CD4-positive, alpha-beta T cell treated with Interleukin-6 for 4 hours (primary cell): ENCODE data around the gene CCDC69.
A peak's percentile ranks its signal among the peaks of the same experiment; 100 is the strongest.
"Not testable (repeated sequence)": the region's sequence is repeated elsewhere in the genome, so short reads cannot be mapped to it uniquely, and the experiment has no call there.

Source experiments
- DNase-seq: peaks from one replicate; pipeline ENCODE4 v3.0.0-alpha.2; 2020; ENCODE audit warnings: mixed read lengths

The CCDC69 gene

DNA sequence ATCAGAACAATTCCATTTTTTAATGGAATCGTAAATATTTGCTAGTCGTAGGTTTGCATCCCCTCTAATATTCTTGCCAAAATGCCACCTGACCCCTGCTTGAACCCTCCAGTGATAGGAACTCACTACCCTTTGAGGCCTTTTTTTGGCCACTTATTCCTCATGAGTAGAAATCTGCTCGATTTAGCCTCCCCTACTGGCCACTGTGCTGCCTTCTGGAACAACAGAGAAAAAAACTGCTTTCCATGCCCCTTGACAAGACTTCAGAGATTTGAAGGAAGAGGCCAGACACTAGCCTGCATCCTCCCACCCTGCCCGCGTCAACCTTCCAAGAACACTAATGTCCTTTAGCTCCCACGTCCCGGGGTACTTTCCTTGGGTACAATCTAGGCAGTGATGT is 4.1 kb downstream of the CCDC69 start:
- DNase-seq: no peak

GRCh38 chr5:151219138-151219537 is 4.8 kb downstream of the CCDC69 start:
- no peak for DNase-seq

DNA sequence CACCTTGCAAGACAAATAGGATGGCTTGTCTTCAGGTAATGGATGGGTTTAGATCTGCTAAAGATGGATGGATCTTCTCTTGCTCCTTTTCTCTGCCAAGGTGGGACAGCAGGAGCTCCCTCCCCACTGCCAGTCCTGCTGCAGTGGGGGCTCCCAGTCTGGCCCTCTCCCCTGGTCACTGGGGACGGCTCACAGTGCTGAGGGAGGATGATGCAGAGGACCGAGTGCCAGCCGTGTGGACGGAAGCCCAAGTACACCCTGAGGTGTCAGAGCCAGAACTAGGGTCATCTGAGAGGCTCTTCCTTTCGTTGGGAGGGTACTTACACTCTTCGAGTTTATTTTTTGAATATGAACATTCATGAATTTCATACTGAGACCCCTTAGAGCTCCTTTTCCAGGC is 5.7 kb downstream of the CCDC69 start:
- DNase-seq: no peak

DNA sequence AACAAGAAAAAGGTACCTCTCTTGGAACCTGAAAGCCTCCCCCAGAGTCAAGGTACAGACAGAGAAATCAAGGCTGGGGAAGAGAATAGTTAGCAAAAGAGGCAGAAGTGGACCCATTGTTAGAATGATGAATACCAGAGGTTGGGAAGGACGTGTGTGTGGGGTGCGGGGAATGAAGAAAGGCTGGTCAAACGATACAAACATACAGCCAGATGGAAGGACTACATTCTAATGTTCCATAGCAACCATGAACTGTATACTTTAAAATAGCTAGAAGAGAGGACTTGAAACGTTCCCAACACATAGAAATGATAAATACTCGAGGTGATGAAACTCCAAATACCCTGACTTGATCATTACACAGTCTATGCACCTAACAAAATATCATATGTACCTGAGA is 7.1 kb downstream of the CCDC69 start:
- DNase-seq: no peak

DNA sequence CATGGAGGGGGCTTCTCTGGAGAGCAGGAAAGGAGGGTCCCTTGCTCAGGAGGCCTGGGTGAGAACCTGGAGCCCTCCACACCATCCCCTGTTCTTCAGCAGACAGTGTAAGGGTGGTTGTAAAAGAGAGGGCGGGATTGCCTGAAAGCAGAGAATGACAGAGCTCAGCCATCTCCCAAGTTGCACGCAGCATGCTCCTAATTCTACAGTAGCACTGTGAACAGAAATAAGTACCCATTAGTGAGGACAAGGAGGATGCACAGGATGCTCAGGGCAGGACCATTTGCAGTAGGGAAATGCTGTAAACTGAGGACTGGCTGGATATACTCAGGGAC is 8.4 kb downstream of the CCDC69 start:
- DNase-seq: no peak

GRCh38 chr5:151214614-151215545 is 9.0 kb downstream of the CCDC69 start:
- peak; percentile 55 for DNase-seq

DNA sequence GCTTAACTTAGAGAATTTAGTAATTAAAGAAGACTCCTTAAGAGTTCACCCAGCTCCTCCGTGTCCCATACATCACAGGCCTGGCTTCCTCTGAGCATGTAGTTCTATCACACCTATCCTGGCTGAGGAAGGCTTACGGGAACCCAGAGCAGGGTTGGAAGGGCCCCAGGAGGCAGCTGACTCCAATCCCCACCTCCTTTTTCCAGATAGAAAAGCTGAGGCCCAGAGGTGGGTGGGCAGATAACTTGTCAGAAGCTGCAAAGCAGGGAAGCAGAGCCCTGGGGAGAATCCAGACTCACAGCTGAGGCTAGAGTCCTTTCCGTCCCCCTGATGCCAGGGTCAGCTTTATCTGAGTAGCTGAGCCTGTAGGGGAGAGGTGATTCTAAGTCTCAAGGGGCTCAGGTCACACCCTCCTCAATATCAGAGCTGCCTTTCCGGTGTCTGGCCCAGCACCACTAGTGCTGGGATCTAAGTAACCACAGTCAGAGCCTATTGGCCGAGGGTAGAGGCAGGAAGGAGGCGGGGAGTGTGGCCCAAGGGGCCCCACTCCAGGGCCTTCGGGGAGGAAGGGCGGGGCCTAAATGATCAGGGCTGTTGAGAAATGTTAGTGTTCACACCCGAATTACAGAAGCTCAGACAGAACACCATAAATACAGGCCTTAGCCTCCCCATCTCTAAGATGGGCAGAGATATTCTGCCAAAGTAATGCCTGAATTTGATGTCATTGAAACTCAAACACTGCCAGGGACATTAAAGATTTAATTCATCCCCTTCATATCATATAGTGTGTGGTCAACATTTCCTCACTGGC is 9.9 kb downstream of the CCDC69 start:
- peak; percentile 94 for DNase-seq

- no peak for DNase-seq
Measured at GRCh38 chr5:151212406-151212798, 11.5 kb downstream of the CCDC69 start.

GRCh38 chr5:151208481-151208914 is 15.4 kb downstream of the CCDC69 start:
- no peak for DNase-seq

DNA sequence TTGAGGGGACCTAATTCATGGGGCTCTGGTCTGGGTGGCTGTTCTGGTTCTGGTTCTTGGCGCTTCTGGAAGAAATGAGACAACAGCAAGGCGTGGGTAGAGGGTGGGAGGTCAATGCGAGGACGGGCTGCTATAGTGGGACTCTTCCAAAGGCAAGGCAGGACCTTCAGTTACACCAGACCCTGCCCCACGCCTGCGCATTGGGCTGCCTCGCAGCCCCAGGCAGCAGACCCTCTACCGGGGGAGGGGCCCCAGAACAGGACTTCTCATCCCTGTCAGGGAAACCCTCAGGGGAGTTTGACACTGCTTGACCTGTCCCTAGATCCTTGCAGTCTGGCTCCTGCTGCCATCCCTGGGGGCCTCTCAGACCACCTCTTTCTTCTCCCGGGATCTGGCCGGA is 18.5 kb downstream of the CCDC69 start:
- DNase-seq: no peak

DNA sequence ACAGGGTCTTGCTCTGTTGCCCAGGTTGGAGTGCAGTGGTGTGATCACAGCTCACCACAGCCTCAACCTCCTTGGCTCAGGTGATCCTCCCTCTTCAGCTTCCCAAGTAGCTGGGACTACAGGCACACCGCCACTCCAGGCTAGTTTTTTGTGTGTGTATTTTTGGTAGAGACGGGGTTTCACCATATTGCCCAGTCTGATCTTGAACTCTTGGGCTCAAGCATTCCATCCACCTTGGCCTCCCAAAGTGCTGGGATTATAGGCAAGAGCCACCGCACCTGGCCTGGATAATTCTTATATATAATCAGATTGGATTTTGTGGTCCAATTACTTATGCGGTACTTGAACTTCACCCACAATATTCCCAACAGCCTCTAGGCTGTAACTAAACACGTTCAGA is 19.8 kb downstream of the CCDC69 start:
- no peak for DNase-seq

GRCh38 chr5:151202381-151203139 is 21.3 kb downstream of the CCDC69 start:
- peak; percentile 69 for DNase-seq

DNA sequence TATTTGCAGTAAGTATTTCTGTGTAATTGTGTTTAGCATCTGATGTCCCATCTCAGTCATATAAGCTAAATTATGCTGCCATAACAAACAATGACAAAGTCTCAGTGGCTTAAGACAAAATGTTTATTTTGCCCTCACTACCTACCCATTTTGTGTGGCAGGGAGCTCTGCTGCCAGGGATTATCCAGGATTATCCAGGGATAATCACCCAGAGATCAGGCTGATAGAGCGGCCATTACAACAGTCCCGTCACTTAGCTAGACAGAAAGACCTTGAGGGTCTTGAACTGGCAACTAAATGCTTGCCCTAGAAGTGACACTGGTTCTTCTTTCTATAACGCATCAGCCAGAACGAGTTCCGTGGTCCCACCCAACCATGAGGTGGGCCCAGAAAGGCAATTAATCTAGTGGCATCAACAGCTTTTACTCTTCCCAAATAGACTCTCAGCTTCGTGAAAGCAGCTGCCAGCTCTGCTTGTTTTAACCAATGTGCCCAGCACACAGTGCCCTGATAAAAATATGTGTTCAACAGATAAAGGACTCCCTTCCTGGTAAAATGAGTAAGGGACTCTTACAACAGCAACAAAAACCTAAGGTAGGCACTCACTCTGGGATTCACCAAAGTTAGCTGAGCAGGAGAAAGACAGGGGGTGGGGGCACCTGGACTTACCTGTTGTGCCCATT is 22.8 kb downstream of the CCDC69 start:
- no peak for DNase-seq

DNA sequence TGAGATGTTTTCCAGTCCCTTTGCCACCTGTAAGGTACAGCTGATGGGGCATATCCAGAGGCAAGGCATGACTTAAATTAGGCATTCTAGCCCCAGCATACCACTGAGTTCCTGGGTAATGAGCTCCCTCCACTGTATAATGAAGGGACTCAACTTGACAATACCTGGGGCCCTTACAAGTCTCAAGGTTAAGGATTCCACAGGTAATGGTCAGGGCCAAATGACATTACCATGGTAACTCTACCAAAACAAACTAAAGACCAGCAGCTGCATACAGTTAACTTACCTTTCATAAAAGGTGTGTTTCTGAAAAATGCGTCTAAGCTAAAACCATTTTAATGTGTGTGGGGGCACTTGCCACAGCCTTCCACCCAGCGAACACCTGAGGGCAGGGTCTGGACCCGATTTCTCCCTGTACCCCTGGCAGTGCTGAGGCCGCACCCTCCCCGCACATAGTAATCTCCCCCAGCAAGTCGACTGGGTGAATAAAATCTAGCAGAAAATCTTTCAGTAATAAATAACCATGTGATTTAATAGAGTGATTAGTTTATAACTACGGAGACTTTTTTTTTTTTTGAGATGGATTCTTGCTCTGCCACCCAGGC is 24.2 kb downstream of the CCDC69 start:
- no peak for DNase-seq

- DNase-seq: no peak
Measured at GRCh38 chr5:151198861-151199260, 25.0 kb downstream of the CCDC69 start.

- DNase-seq: not testable (repeated sequence)
Measured at GRCh38 chr5:151197291-151197600, 26.6 kb downstream of the CCDC69 start.

DNA sequence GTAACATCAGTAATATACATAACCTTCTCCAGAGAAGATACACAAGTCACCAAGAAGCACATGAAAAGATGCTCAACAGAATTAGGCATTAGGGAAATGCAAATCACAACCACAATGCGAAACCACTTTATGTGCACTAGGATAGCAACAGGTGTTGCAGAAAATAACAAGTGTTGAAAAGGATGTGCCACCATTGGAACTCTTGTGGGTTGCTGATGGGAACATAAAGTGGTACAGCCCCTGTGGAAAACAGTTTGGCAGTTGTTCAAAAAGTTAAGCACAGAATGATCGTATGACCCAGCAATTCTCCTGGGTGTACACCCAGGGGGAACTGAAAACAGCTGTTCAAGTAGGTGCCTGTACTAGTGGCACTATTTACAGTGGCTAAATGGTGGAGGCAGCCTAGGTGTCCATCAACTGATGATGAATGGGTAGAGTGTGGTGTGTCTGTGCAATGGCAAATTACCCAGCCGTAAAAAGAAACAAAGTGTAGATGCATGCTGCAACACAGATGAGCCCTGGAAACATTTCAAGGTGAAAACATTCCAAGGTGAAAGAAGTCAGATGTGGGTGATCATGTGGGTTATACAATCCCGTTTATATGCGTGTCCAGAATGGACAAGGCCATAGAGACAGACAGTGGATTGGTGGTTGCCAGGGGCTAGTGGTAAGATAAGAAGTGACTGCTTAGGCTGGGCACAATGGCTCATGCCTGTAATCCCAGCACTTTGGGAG is 27.2 kb downstream of the CCDC69 start:
- no peak for DNase-seq

- peak; percentile 17 for DNase-seq
Measured at GRCh38 chr5:151195622-151196021, 28.3 kb downstream of the CCDC69 start.

DNA sequence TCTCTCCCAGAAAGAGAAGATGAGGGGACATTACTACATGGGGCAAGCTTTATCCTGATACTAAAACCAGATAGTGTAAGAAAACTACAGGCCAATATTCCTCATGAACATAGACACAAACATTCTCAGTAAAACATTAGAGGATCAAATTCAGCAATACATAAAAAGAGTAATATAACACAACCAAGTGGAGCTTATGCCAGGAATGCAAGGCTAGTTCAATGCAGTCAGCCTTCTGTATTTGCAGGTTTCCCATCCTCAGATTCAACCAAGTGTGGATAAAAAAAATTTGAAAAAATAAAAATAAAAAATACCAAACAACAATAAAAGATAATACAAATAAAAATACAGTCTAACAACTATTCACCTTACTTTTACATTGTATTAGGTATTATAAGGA is 31.3 kb downstream of the CCDC69 start:
- DNase-seq: no peak

GRCh38 chr5:151191661-151192060 is 32.2 kb downstream of the CCDC69 start:
- no peak for DNase-seq

DNA sequence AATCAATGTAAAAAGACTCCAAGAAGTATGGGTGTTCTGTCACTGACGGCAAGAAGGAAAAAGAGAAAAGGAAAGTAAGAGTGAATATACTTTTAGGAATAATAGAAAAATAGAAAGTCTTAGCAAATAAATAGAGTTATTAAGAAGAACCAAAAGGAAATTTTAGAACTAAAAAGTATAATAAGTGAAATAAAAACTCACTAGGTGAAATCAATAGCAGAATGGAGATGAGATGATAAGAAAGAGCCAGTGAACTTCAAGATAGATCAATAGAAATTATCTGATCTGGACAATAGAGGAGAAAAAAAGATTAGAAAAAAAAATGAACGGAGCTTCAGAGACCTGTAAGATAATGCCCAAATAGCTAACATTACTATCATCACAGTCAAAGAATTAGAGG is 34.7 kb downstream of the CCDC69 start:
- DNase-seq: no peak

- DNase-seq: no peak
Measured at GRCh38 chr5:151186538-151186937, 37.4 kb downstream of the CCDC69 start.
